Measurements from ENCODE around the gene ZFR2. TPM values are rescaled to one million over a fixed set of nuclear protein-coding genes. Genes with fewer than 3 reads are reported as not detected.

The ZFR2 gene
- total RNA-seq, 5 donors from 2014 or later (not counting 1 experiment from before 2014, with no cell fraction given) = 0.56 to 1.8 (median 1.4) TPM

DNA sequence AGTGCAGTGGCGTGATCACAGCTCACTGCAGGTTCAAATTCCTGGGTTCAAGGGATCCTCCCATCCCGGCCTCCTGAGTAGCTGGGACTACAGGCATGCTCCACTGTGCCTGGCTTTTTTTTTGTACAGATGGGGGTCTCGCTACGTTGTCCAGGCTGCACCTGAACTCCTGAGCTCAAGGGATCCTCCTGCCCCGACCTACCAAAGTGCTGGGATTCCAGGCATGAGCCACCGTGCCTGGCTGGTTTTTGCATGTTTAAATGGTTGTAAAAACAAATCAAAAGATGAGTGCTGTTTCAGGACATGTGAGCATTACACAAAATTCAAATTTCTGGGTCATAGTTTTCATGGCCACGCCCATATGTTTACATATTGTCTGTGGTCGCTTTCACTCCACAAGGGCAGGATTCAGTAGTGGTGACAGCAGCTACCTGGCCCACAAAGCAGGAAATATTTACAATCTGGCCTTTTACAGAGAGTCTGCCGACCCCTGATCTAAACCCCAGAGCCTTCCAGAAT, 88.0 kb downstream of the ZFR2 start:
- POLR2A ChIA-PET = interaction anchor here in 1 of 2 donors (0.6 kb wide), 1 partner anchor 14 kb away, joined by 3 read pairs; no protein-coding TSS in a partner anchor
- Histone ChIP-seq H3K36me3 (ENCODE audit: control insufficient read depth in 2 of 2, extremely low read depth in 1 of 2, insufficient read depth in 1 of 2, low read length in 1 of 2) (peaks cover 8 to 16% of the 10 kb centered on the region in 2 donors), H3K9me3 (peaks cover 3% of the 10 kb centered on the region), H3K4me3 (ENCODE audit: control insufficient read depth in 1 of 2, extremely low read depth in 1 of 2, low read length in 1 of 2) (no peak overlapping the region), H3K27ac (ENCODE audit: low read length) (no peak overlapping the region), H3K4me1 (ENCODE audit: control insufficient read depth in 1 of 2, extremely low read depth in 1 of 2, insufficient read depth in 2 of 2, low read length in 2 of 2) (peaks cover 3 to 24% of the 10 kb centered on the region in 2 experiments), H3K27me3 (replicated peaks in 1 of 2; ENCODE audit: control insufficient read depth in 2 of 2, extremely low read depth in 1 of 2, insufficient read depth in 2 of 2, low read length in 1 of 2) (peaks cover 0 to 6% of the 10 kb centered on the region in 2 experiments)
- Mint-ChIP-seq H3K27me3 (no peaks in the 10 kb centered on the region), H3K36me3 (peaks cover 17% of the 10 kb centered on the region), H3K4me1 (peaks cover 6 to 22% (median 15%) of the 10 kb centered on the region in 3 donors), H3K4me3 (no peak overlapping the region), H3K9me3 (peaks cover 6 to 17% (median 16%) of the 10 kb centered on the region in 3 donors), H3K27ac (no peak overlapping the region)
- 83% methylated on average over 6 of the region's 9 CpGs for WGBS (ENCODE audit: insufficient coverage)
- ATAC-seq (replicated peaks in 1 of 4) = no peak
- no peak for DNase-seq
- CTCF ChIA-PET = interaction anchor here in 1 of 2 donors (0.6 to 1.2 kb wide), 2 partner anchors 38 to 207 kb away, joined by 3 to 5 read pairs; no protein-coding TSS in a partner anchor

DNA sequence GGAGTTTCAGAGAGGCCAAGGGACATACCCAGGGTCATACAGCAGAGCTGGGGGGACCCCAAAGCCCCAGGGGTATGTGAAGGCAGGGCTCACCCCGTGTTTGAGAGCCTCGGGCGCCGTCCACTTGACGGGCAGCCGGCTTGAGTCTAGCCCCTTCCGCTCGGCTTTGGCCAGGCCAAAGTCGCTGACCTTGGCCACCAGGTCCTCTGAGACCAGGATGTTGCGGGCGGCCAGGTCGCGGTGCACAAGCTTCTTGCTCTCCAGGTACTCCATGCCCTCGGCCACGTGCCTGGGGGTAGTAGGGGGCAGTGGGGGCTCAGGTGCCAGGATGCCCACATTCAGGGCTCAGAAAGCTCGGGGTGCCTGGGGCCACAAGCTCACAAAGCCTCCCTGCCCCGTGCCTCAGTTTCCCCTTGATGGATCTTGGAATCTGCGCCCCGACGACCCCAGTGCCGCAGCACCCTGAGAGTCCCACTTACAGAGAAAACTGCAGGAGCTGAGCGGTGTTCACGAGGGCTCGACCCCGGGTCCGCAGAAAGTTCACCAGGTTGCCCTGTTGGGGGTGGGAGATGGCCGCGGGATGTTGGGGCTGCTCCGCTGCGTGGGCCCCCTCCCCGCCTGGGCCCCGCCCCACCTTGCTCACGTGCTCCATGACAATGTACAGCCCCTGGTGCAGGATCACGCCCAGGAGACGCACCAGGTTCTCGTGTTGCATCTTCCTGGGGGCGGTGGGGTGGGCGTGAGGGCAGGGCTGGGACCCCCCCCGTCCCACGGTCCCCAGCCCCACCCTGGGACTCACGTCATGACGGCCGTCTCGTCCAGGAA, 89.7 kb downstream of the ZFR2 start:
- Histone ChIP-seq H3K9me3 (peaks cover 3% of the 10 kb centered on the region), H3K27ac (ENCODE audit: low read length) (no peak overlapping the region), H3K4me1 (ENCODE audit: control insufficient read depth in 1 of 2, extremely low read depth in 1 of 2, insufficient read depth in 2 of 2, low read length in 2 of 2) (peaks cover 0 to 9% of the 10 kb centered on the region in 2 experiments), H3K36me3 (ENCODE audit: control insufficient read depth in 2 of 2, extremely low read depth in 1 of 2, insufficient read depth in 1 of 2, low read length in 1 of 2) (peaks cover 8 to 16% of the 10 kb centered on the region in 2 donors), H3K27me3 (replicated peaks in 1 of 2; ENCODE audit: control insufficient read depth in 2 of 2, extremely low read depth in 1 of 2, insufficient read depth in 2 of 2, low read length in 1 of 2) (no peaks in the 10 kb centered on the region), H3K4me3 (ENCODE audit: control insufficient read depth in 1 of 2, extremely low read depth in 1 of 2, low read length in 1 of 2) (no peak overlapping the region)
- Mint-ChIP-seq H3K27me3 (no peaks in the 10 kb centered on the region), H3K9me3 (peaks cover 6 to 17% (median 16%) of the 10 kb centered on the region in 3 donors), H3K27ac (no peak overlapping the region), H3K36me3 (peaks cover 17% of the 10 kb centered on the region), H3K4me1 (peaks cover 4 to 9% (median 6%) of the 10 kb centered on the region in 3 donors), H3K4me3 (no peak overlapping the region)
- ATAC-seq (replicated peaks in 1 of 4) (no peak), DNase-seq (no peak)
- ChIA-PET CTCF (interaction anchor here in 1 of 2 donors (0.6 kb wide), 1 partner anchor 464 kb away, joined by 3 read pairs; no protein-coding TSS in a partner anchor), POLR2A (no interaction called here)
- WGBS (ENCODE audit: insufficient coverage) = 88% methylated on average over 35 of the region's 44 CpGs

DNA sequence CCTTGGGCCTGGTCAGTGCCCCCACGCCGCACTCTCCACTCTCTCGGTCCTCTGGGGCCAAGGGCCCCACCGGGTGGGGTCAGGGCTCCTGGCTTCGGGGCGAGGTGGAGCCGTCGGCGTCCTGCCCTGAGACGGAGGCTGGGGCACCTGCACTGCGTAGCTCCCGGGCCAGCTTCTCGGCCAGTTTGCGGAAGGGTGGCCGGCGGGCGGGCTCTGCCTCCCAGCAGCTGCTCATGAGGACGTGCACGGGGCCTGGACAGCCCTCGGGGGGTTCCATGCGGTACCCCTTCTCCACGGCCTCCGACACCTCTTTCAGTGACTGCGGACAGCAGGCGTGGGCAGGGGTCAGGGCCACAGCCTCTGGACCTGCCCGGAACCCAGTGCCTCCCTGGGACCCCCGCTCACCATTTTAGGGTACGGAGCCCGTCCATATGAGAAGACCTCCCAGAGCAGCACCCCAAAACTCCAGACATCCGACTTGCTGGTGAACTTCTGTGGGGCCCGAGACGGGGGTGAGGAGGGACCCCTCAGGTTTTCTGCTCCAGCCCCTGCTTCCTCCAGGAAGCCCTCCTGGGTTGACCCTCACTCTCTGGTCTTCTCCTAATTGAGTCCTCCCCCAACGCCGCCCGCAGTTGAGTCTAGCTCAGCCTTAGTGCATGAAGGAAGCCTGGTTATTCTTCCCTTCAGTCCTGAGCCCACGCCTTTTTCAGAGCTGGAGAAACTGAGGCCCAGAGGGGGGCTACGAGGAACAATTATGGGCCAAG, 90.6 kb downstream of the ZFR2 start:
- ATAC-seq (replicated peaks in 1 of 4) = no peak
- peaks cover 17% of the 10 kb centered on the region for H3K36me3 Mint-ChIP-seq
- 95% methylated on average over 35 of the region's 37 CpGs for WGBS (ENCODE audit: insufficient coverage)
- no peak overlapping the region for H3K4me3 Mint-ChIP-seq
- H3K9me3 Mint-ChIP-seq = peaks cover 6 to 17% (median 16%) of the 10 kb centered on the region in 3 donors
- peaks cover 3% of the 10 kb centered on the region for H3K9me3 ChIP-seq
- peaks cover 4 to 7% (median 7%) of the 10 kb centered on the region in 3 donors for H3K4me1 Mint-ChIP-seq
- ChIA-PET CTCF (interaction anchor here in 1 of 2 donors (0.6 kb wide), 1 partner anchor 465 kb away, joined by 3 read pairs; no protein-coding TSS in a partner anchor), POLR2A (no interaction called here)
- H3K27me3 ChIP-seq (replicated peaks in 1 of 2; ENCODE audit: control insufficient read depth in 2 of 2, extremely low read depth in 1 of 2, insufficient read depth in 2 of 2, low read length in 1 of 2) = no peaks in the 10 kb centered on the region
- DNase-seq = no peak
- peaks cover 3 to 10% of the 10 kb centered on the region in 2 donors for H3K36me3 ChIP-seq (ENCODE audit: control insufficient read depth in 2 of 2, extremely low read depth in 1 of 2, insufficient read depth in 1 of 2, low read length in 1 of 2)
- H3K27ac Mint-ChIP-seq = no peak overlapping the region
- no peak overlapping the region for H3K27ac ChIP-seq (ENCODE audit: low read length)
- H3K4me3 ChIP-seq (ENCODE audit: control insufficient read depth in 1 of 2, extremely low read depth in 1 of 2, low read length in 1 of 2) = no peak overlapping the region
- no peaks in the 10 kb centered on the region for H3K27me3 Mint-ChIP-seq
- H3K4me1 ChIP-seq (ENCODE audit: control insufficient read depth in 1 of 2, extremely low read depth in 1 of 2, insufficient read depth in 2 of 2, low read length in 2 of 2) = peaks cover 0 to 6% of the 10 kb centered on the region in 2 experiments

DNA sequence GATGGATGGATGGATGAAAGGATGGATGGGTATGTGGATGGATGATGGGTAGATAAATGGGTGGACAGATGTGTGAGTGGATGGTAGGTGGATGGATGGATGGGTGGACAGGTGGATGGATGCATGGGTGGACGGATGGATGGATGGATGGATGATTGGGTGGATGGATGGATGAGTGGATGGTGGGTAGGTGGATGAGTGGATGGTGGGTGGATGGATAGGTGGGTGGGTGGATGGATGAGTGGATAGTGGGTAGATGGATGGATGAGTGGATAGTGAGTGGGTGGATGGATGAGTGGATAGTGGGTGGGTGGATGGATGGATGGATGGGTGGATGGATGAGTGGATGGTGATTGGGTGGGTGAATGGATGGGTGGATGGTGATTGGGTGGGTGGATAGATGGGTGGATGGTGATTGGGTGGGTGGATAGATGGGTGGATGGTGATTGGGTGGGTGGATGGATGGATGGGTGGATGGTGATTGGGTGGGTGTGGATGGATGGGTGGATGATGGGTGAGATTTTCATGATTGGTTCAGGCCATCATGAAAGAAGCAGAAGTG, 92.3 kb downstream of the ZFR2 start:
- Histone ChIP-seq H3K4me1 (ENCODE audit: control insufficient read depth in 1 of 2, extremely low read depth in 1 of 2, insufficient read depth in 2 of 2, low read length in 2 of 2) (peaks cover 0 to 4% of the 10 kb centered on the region in 2 experiments), H3K27ac (ENCODE audit: low read length) (no peak overlapping the region), H3K36me3 (ENCODE audit: control insufficient read depth in 2 of 2, extremely low read depth in 1 of 2, insufficient read depth in 1 of 2, low read length in 1 of 2) (no peaks in the 10 kb centered on the region), H3K9me3 (peaks cover 3% of the 10 kb centered on the region), H3K27me3 (replicated peaks in 1 of 2; ENCODE audit: control insufficient read depth in 2 of 2, extremely low read depth in 1 of 2, insufficient read depth in 2 of 2, low read length in 1 of 2) (no peaks in the 10 kb centered on the region), H3K4me3 (ENCODE audit: control insufficient read depth in 1 of 2, extremely low read depth in 1 of 2, low read length in 1 of 2) (no peak overlapping the region)
- Mint-ChIP-seq H3K9me3 (peaks cover 0 to 8% (median 7%) of the 10 kb centered on the region in 3 donors), H3K4me1 (peaks cover 4 to 8% (median 7%) of the 10 kb centered on the region in 3 donors), H3K4me3 (no peak overlapping the region), H3K27me3 (no peaks in the 10 kb centered on the region), H3K27ac (no peak overlapping the region), H3K36me3 (peaks cover 3% of the 10 kb centered on the region)
- no peak for DNase-seq
- no peak for ATAC-seq (replicated peaks in 1 of 4)
- CTCF ChIA-PET = no interaction called here
- POLR2A ChIA-PET = no interaction called here
- 95% methylated on average over 1 of the region's 1 CpG for WGBS (ENCODE audit: insufficient coverage)

DNA sequence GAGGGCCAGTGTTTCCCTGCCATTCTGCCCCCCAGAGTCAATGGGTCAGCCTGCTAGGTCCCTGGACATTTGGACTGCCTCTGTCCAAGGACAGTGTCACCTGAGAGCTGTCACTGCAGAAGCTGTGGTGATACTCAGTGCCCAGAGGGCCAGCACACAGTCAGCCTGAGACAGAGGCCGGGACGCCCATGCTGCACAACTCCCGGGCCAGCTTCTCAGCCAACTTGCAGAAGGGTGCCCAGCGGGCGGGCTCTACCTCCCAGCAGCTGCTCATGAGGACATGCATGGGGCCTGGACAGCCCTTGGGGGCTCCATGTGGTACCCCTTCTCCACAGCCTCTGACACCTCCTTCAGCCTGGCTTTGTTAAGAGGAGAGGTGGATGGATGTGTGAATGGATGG, 93.0 kb downstream of the ZFR2 start:
- no peak overlapping the region for H3K4me3 ChIP-seq (ENCODE audit: control insufficient read depth in 1 of 2, extremely low read depth in 1 of 2, low read length in 1 of 2)
- H3K36me3 Mint-ChIP-seq = peaks cover 4% of the 10 kb centered on the region
- H3K4me3 Mint-ChIP-seq = no peak overlapping the region
- no peak overlapping the region for H3K27ac Mint-ChIP-seq
- ATAC-seq (replicated peaks in 1 of 4) = no peak
- no peaks in the 10 kb centered on the region for H3K27me3 Mint-ChIP-seq
- H3K9me3 Mint-ChIP-seq = peaks cover 0 to under 1% (median 0%) of the 10 kb centered on the region in 3 donors
- ChIA-PET POLR2A (no interaction called here), CTCF (no interaction called here)
- peaks cover 0 to 7% (median 3%) of the 10 kb centered on the region in 3 donors for H3K4me1 Mint-ChIP-seq
- H3K4me1 ChIP-seq (ENCODE audit: control insufficient read depth in 1 of 2, extremely low read depth in 1 of 2, insufficient read depth in 2 of 2, low read length in 2 of 2) = no peaks in the 10 kb centered on the region
- no peaks in the 10 kb centered on the region for H3K9me3 ChIP-seq
- no peak for DNase-seq
- H3K27ac ChIP-seq (ENCODE audit: low read length) = no peak overlapping the region
- no peaks in the 10 kb centered on the region for H3K27me3 ChIP-seq (replicated peaks in 1 of 2; ENCODE audit: control insufficient read depth in 2 of 2, extremely low read depth in 1 of 2, insufficient read depth in 2 of 2, low read length in 1 of 2)
- WGBS (ENCODE audit: insufficient coverage) = 100% methylated on average over 1 of the region's 5 CpGs
- H3K36me3 ChIP-seq (ENCODE audit: control insufficient read depth in 2 of 2, extremely low read depth in 1 of 2, insufficient read depth in 1 of 2, low read length in 1 of 2) = no peaks in the 10 kb centered on the region

DNA sequence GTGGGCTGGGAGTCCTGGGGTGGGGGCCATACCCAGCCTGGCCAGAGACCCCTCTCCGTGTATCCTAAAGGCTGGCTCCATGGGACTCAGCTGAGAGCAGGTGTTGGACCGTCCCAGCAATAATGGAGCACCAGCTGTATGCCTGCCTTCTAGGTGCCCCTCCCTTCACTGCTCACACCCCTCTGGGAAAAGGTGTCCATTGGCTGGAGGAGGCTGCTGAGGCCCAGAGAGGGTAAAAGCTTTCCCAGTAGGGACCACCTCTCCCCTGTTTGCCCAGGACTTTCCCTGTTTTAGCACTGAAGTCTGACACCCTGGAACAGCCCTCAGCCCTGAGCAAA, 93.5 kb downstream of the ZFR2 start:
- ATAC-seq (replicated peaks in 1 of 4) = no peak
- 80% methylated on average over 1 of the region's 2 CpGs for WGBS (ENCODE audit: insufficient coverage)
- no peaks in the 10 kb centered on the region for H3K4me1 ChIP-seq (ENCODE audit: control insufficient read depth in 1 of 2, extremely low read depth in 1 of 2, insufficient read depth in 2 of 2, low read length in 2 of 2)
- CTCF ChIA-PET = no interaction called here
- no peak for DNase-seq
- Mint-ChIP-seq H3K36me3 (peaks cover 4% of the 10 kb centered on the region), H3K9me3 (no peaks in the 10 kb centered on the region), H3K27me3 (no peaks in the 10 kb centered on the region), H3K4me1 (peaks cover 0 to 7% (median 2%) of the 10 kb centered on the region in 3 donors), H3K27ac (no peak overlapping the region), H3K4me3 (no peak overlapping the region)
- H3K27ac ChIP-seq (ENCODE audit: low read length) = no peak overlapping the region
- peaks cover 0 to 3% of the 10 kb centered on the region in 2 donors for H3K36me3 ChIP-seq (ENCODE audit: control insufficient read depth in 2 of 2, extremely low read depth in 1 of 2, insufficient read depth in 1 of 2, low read length in 1 of 2)
- POLR2A ChIA-PET = no interaction called here
- H3K27me3 ChIP-seq (replicated peaks in 1 of 2; ENCODE audit: control insufficient read depth in 2 of 2, extremely low read depth in 1 of 2, insufficient read depth in 2 of 2, low read length in 1 of 2) = no peaks in the 10 kb centered on the region
- H3K9me3 ChIP-seq = no peaks in the 10 kb centered on the region
- no peak overlapping the region for H3K4me3 ChIP-seq (ENCODE audit: control insufficient read depth in 1 of 2, extremely low read depth in 1 of 2, low read length in 1 of 2)

Measured in T-cell (primary cell).